ENCODE data around the gene ENPP6. TPM values are rescaled to one million over a fixed set of nuclear protein-coding genes. Genes with fewer than 3 reads are reported as not detected.

Gene ENPP6
- total RNA-seq: 1 to 10 TPM in 1 of 2 donors, under 1 TPM in 1; 0.19 to 1.8 TPM
- under 1 TPM in 1 of 2 donors, not detected in 1; 0.13 TPM for polyA plus RNA-seq
- long read RNA-seq, donor 1, partial matches to known transcripts: 1 of 3 reads
- long read RNA-seq, donor 1, other reads (novel, unspliced or antisense): 1 of 3 reads
- long read RNA-seq, donor 2, partial matches to known transcripts: 1 of 3 reads
- long read RNA-seq, donor 2, other reads (novel, unspliced or antisense): 2 of 3 reads

DNA sequence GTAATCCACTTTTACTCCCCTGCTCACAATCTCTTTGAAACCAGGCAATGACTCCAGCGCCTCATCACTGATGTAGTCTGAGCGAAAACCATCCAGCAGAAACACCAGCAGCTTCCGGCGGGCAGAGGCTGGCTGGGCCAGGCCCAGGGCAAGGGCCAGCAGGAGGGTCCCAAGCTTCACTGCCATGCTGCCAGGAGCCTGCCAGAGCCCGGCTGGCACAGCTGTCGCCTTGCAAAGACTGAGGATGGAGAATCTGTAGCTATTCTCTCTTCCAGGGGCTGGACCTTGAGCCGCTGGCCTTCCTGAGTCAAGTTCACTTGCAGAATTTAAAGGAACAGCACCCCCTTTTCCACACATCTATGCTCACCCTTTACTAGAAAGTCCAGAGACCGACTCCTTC, at the start of gene ENPP6:
TSS of gene ENPP6 (minus strand) at position 240 of the 400 bp plus-strand sequence. CDS start at position 186, 54 bp downstream.
- Histone ChIP-seq H3K36me3 (ENCODE audit: control insufficient read depth in 1 of 2, insufficient read depth in 2 of 2, low read length in 1 of 2) (no peaks in the 10 kb centered on the region), H3K4me3 (ENCODE audit: low read length in 2 of 2) (no peak within 1 kb of the TSS), H3K9me3 (ENCODE audit: control insufficient read depth, low read length) (peaks cover 1% of the 10 kb centered on the region), H3K4me1 (ENCODE audit: control insufficient read depth in 1 of 2, insufficient read depth in 2 of 2, low read length in 2 of 2) (no peaks in the 10 kb centered on the region), H3K27me3 (ENCODE audit: control insufficient read depth in 1 of 2, insufficient read depth in 2 of 2, low read length in 1 of 2) (no peaks in the 10 kb centered on the region), H3K27ac (ENCODE audit: low read depth in 1 of 2, low read length in 2 of 2) (no peak within 1 kb of the TSS)
- WGBS, 2 donors: 57 to 75% methylated on average over 8 of the region's 8 CpGs
- DNase-seq: no peak
- no peak for ATAC-seq (ENCODE audit: low FRiP score)
- intact Hi-C loops (cut with DNase I): no loop called here

DNA sequence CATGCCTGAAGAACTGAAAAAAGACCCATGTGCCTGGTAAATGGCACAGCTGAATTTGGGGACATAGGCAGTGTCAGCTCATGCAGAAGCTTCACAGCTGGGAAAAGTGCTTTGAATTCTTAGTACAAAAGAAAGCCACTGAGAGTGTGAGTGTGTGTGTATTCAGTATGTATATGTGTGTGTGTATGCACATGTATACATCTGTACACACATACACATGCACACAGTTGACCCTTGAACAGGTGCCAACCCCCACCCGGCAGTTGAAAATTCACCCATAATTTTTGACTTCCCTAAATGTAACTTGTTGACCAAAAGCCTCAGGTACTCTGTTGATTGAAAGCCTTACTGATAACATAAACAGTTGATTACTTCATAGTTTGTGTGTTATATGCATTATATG, 49.5 kb upstream of the ENPP6 start:
- H3K4me1 ChIP-seq (ENCODE audit: control insufficient read depth in 1 of 2, insufficient read depth in 2 of 2, low read length in 2 of 2): no peaks in the 10 kb centered on the region
- no peaks in the 10 kb centered on the region for H3K36me3 ChIP-seq (ENCODE audit: control insufficient read depth in 1 of 2, insufficient read depth in 2 of 2, low read length in 1 of 2)
- ATAC-seq (ENCODE audit: low FRiP score) (no peak), DNase-seq (no peak)
- 72 to 77% methylated on average over 1 of the region's 1 CpG for WGBS, 2 donors
- H3K27me3 ChIP-seq (ENCODE audit: control insufficient read depth in 1 of 2, insufficient read depth in 2 of 2, low read length in 1 of 2): no peaks in the 10 kb centered on the region
- no peak overlapping the region for H3K27ac ChIP-seq (ENCODE audit: low read depth in 1 of 2, low read length in 2 of 2)
- H3K4me3 ChIP-seq (ENCODE audit: low read length in 2 of 2): no peak overlapping the region
- H3K9me3 ChIP-seq (ENCODE audit: control insufficient read depth, low read length): no peaks in the 10 kb centered on the region
- intact Hi-C loops (cut with DNase I): loop anchor here (5.0 to 10.0 kb wide), 2 partner anchors 205 to 208 kb away; partner anchors contain the start of gene IRF2 (in 2 of the 2)

DNA sequence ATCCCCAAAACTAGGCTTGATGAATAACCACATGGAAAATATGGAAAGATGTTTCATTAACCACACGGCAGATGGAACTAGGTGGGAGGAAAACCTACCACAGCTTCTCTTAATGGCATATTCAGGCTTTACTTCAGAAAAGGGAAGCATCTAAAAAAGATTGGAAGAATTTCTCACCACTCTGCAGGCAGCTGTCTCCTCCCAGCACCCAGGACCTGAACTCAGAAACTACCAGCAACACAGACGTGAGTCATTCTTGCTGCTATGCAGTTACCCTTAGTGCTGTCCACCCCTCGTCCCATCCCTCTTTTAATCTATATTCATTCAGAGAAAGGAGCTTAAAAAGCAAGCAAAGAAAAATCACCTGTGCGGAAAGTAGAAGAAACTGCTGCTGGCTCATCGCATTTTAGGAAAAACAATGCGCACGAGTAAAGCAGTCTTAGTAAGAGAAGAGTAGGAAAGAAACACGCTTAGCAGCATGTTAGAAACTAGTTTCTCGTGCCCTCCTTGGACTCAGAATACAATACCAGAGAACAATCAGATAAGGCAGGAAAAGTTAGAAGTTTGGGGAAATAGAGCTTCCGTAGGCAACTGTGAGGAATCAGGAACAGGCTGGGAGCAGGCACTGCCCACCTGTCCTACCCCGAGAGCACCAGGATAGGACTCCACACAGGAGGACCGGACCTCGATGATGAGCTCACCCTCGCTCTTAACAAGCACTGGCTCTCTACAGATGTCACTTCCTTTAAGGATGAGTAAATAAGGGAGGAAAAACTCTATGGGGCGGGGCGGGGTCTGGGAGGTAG, 48.1 kb upstream of the ENPP6 start:
- intact Hi-C loops (cut with DNase I): loop anchor here (2.0 to 10.0 kb wide), 3 partner anchors 207 to 273 kb away; partner anchors contain the start of gene IRF2 (in 2 of the 2)
- Histone ChIP-seq H3K4me1 (ENCODE audit: control insufficient read depth in 1 of 2, insufficient read depth in 2 of 2, low read length in 2 of 2) (no peaks in the 10 kb centered on the region), H3K4me3 (ENCODE audit: low read length in 2 of 2) (no peak overlapping the region), H3K36me3 (ENCODE audit: control insufficient read depth in 1 of 2, insufficient read depth in 2 of 2, low read length in 1 of 2) (no peaks in the 10 kb centered on the region), H3K9me3 (ENCODE audit: control insufficient read depth, low read length) (no peaks in the 10 kb centered on the region), H3K27me3 (ENCODE audit: control insufficient read depth in 1 of 2, insufficient read depth in 2 of 2, low read length in 1 of 2) (no peaks in the 10 kb centered on the region), H3K27ac (ENCODE audit: low read depth in 1 of 2, low read length in 2 of 2) (no peak overlapping the region)
- DNase-seq (no peak), ATAC-seq (ENCODE audit: low FRiP score) (no peak)
- 85 to 86% methylated on average over 16 of the region's 16 CpGs for WGBS, 2 donors

DNA sequence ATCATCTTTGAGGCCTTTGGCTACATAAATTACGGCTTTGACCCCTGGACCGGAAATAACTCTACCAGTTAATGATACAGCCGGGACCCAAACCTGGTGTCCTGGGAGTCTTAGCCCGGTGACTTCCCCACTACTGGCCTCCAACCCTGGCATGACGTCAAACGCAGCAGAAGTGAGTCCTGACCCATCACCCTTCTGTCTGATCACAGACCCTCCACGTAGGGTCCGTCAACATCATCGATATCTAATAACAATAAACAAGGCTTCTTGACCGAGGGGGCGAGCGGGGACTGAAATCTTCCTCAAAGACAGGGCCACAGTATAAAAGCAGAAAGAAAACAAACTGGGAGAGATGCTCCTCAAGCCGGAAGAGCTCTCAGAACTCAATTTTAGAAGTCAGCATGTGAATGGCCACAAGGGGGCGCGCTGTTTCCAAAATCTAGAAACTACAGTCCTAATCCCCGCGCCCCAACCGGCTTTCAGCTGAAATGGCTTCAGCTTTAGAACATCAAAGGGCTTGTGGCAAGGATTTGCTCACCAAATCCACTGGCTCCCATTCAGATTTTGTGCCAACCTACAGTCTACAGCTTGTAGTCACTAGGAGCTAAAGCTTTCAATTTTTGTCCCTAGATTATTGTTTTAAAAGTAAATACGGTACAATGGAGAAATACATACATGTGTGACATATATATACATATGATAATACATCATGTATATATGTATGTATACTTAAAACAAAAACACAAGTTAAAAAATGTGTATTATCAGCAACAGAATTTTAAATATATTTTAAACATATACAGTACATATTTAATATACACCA, 46.4 kb upstream of the ENPP6 start:
- Histone ChIP-seq H3K27me3 (ENCODE audit: control insufficient read depth in 1 of 2, insufficient read depth in 2 of 2, low read length in 1 of 2) (no peaks in the 10 kb centered on the region), H3K9me3 (ENCODE audit: control insufficient read depth, low read length) (no peaks in the 10 kb centered on the region), H3K27ac (ENCODE audit: low read depth in 1 of 2, low read length in 2 of 2) (no peak overlapping the region), H3K4me1 (ENCODE audit: control insufficient read depth in 1 of 2, insufficient read depth in 2 of 2, low read length in 2 of 2) (no peaks in the 10 kb centered on the region), H3K36me3 (ENCODE audit: control insufficient read depth in 1 of 2, insufficient read depth in 2 of 2, low read length in 1 of 2) (no peaks in the 10 kb centered on the region), H3K4me3 (ENCODE audit: low read length in 2 of 2) (no peak overlapping the region)
- intact Hi-C loops (cut with DNase I): loop anchor here (2.0 to 10.0 kb wide), 3 partner anchors 211 to 378 kb away; partner anchors contain the start of gene IRF2 (in 1 of the 2)
- WGBS, 2 donors: 15 to 16% methylated on average over 19 of the region's 19 CpGs
- ATAC-seq (ENCODE audit: low FRiP score): peak; percentile 89
- DNase-seq: peak; percentile 96 to 98

DNA sequence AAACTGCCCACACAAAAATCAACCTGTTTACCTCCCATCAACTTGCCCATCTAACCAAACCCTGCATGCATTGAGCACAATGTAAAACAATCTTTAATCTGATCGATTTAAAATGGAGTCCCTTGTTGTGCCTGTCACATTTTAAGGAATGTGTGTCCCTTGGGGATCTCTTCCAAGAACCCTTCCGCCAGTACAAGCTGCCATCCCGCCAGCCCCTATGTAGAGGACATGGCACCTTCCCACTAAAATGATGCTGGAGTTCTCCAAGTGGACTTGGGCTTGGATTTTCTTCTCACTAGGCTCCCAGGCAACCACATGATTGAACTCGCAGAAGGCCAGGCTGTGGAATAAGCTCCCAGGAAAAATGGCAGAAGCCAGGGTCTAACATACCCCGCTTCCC, 45.8 kb upstream of the ENPP6 start:
- ATAC-seq (ENCODE audit: low FRiP score) (no peak), DNase-seq (no peak)
- Histone ChIP-seq H3K27ac (ENCODE audit: low read depth in 1 of 2, low read length in 2 of 2) (no peak overlapping the region), H3K36me3 (ENCODE audit: control insufficient read depth in 1 of 2, insufficient read depth in 2 of 2, low read length in 1 of 2) (no peaks in the 10 kb centered on the region), H3K27me3 (ENCODE audit: control insufficient read depth in 1 of 2, insufficient read depth in 2 of 2, low read length in 1 of 2) (no peaks in the 10 kb centered on the region), H3K4me3 (ENCODE audit: low read length in 2 of 2) (no peak overlapping the region), H3K4me1 (ENCODE audit: control insufficient read depth in 1 of 2, insufficient read depth in 2 of 2, low read length in 2 of 2) (no peaks in the 10 kb centered on the region), H3K9me3 (ENCODE audit: control insufficient read depth, low read length) (no peaks in the 10 kb centered on the region)
- intact Hi-C loops (cut with DNase I): loop anchor here (5.0 to 10.0 kb wide), 2 partner anchors 211 to 379 kb away; partner anchors contain the start of gene IRF2 (in 1 of the 2)
- WGBS, 2 donors: 80 to 84% methylated on average over 5 of the region's 5 CpGs

DNA sequence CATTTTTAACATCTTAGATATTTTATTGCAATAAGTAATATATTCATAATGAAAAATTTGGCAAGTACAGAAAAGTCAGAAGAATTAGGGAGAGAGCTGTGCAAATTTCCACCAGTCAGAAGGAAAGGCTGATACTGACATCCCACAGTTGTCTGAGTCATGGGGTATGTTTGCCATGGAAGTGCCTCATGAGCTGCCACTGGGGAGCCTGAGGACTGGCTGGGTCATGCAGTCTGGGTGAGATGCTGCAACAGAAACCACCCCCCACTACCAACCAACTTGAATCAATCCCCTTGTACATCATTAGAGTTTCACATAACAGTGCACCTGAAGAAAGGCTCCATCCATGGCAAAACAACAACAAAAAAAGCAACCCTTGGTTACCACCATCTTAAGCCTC, 45.2 kb upstream of the ENPP6 start:
- no peak overlapping the region for H3K4me3 ChIP-seq (ENCODE audit: low read length in 2 of 2)
- DNase-seq (no peak), ATAC-seq (ENCODE audit: low FRiP score) (peak; percentile 45)
- H3K27ac ChIP-seq (ENCODE audit: low read depth in 1 of 2, low read length in 2 of 2): no peak overlapping the region
- H3K36me3 ChIP-seq (ENCODE audit: control insufficient read depth in 1 of 2, insufficient read depth in 2 of 2, low read length in 1 of 2): no peaks in the 10 kb centered on the region
- H3K27me3 ChIP-seq (ENCODE audit: control insufficient read depth in 1 of 2, insufficient read depth in 2 of 2, low read length in 1 of 2): no peaks in the 10 kb centered on the region
- H3K9me3 ChIP-seq (ENCODE audit: control insufficient read depth, low read length): no peaks in the 10 kb centered on the region
- no peaks in the 10 kb centered on the region for H3K4me1 ChIP-seq (ENCODE audit: control insufficient read depth in 1 of 2, insufficient read depth in 2 of 2, low read length in 2 of 2)
- intact Hi-C loops (cut with DNase I): loop anchor here (5.0 to 10.0 kb wide), 2 partner anchors 212 to 379 kb away; partner anchors contain the start of gene IRF2 (in 1 of the 2)

DNA sequence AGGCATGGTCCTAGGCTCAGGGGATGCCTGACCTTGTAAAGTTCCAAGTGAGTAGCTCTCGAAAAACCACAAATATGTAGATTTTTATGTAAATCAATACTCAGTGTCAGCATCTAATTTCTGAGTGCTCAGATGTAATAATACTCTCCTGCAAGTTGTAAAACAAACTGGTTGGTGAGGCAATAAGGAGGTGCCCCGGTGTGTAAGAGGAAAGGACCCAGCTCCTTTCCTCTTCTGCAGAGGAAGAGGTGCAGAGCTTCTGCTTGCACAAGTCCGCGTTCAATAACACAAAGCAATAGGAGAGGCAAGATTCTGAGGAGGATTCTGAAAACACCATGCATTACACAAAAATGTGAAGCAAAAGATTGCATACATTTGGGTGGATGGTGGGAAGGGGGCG, 43.6 kb upstream of the ENPP6 start:
- no peak for ATAC-seq (ENCODE audit: low FRiP score)
- Histone ChIP-seq H3K9me3 (ENCODE audit: control insufficient read depth, low read length) (no peaks in the 10 kb centered on the region), H3K27ac (ENCODE audit: low read depth in 1 of 2, low read length in 2 of 2) (no peak overlapping the region), H3K4me1 (ENCODE audit: control insufficient read depth in 1 of 2, insufficient read depth in 2 of 2, low read length in 2 of 2) (no peaks in the 10 kb centered on the region), H3K4me3 (ENCODE audit: low read length in 2 of 2) (no peak overlapping the region), H3K27me3 (ENCODE audit: control insufficient read depth in 1 of 2, insufficient read depth in 2 of 2, low read length in 1 of 2) (no peaks in the 10 kb centered on the region), H3K36me3 (ENCODE audit: control insufficient read depth in 1 of 2, insufficient read depth in 2 of 2, low read length in 1 of 2) (no peaks in the 10 kb centered on the region)
- DNase-seq: no peak
- WGBS, 2 donors: 79 to 81% methylated on average over 5 of the region's 5 CpGs
- intact Hi-C loops (cut with DNase I): loop anchor here (5.0 to 10.0 kb wide), 2 partner anchors 214 to 381 kb away; partner anchors contain the start of gene IRF2 (in 1 of the 2)

DNA sequence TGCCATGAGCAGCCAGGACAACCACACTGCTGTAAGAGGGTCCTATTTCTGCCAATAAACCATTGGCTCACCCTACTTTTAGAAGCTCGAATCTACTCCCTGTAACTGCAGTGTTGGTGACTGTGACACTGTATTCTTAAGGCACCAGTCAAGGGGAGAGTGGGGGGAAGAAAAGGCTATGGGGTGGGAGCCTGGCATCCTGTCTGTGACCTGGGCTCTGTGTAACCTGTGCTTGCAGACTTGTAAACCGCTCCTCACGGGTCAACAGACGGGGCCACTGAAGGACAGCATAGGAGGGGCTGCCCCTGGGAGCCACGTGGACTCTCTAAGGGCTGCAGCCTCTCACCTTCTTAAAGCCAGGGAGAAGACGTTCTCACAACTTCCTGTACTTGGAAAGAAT, 42.2 kb upstream of the ENPP6 start:
- Histone ChIP-seq H3K27ac (ENCODE audit: low read depth in 1 of 2, low read length in 2 of 2) (no peak overlapping the region), H3K36me3 (ENCODE audit: control insufficient read depth in 1 of 2, insufficient read depth in 2 of 2, low read length in 1 of 2) (no peaks in the 10 kb centered on the region), H3K9me3 (ENCODE audit: control insufficient read depth, low read length) (no peaks in the 10 kb centered on the region), H3K27me3 (ENCODE audit: control insufficient read depth in 1 of 2, insufficient read depth in 2 of 2, low read length in 1 of 2) (no peaks in the 10 kb centered on the region), H3K4me1 (ENCODE audit: control insufficient read depth in 1 of 2, insufficient read depth in 2 of 2, low read length in 2 of 2) (no peaks in the 10 kb centered on the region), H3K4me3 (ENCODE audit: low read length in 2 of 2) (no peak overlapping the region)
- DNase-seq: no peak
- 42 to 45% methylated on average over 6 of the region's 6 CpGs for WGBS, 2 donors
- intact Hi-C loops (cut with DNase I): loop anchor here (5.0 to 10.0 kb wide), 2 partner anchors 215 to 382 kb away; partner anchors contain the start of gene IRF2 (in 1 of the 2)
- no peak for ATAC-seq (ENCODE audit: low FRiP score)
